ENCODE results near the gene ZNF606. TPM values are rescaled to one million over a fixed set of nuclear protein-coding genes. Genes with fewer than 3 reads are reported as not detected.
A peak's percentile ranks its signal among the peaks of the same experiment; 100 is the strongest.

Gene ZNF606
- total RNA-seq (10 to 100 TPM; 10.9 to 27.1 (median 20.9) TPM), polyA plus RNA-seq (10 to 100 TPM in 1 of 3 donors, 1 to 10 TPM in 2; 5.9 to 13.3 (median 8.8) TPM)
- long read RNA-seq, donor 1, partial matches to known transcripts: 0 of 2 reads
- long read RNA-seq, donor 1, other reads (novel, unspliced or antisense): 0 of 2 reads
- long read RNA-seq, donor 2, partial matches to known transcripts: 0 of 4 reads
- long read RNA-seq, donor 2, other reads (novel, unspliced or antisense): 0 of 4 reads
- long read RNA-seq, donor 3, partial matches to known transcripts: 0 of 2 reads
- long read RNA-seq, donor 3, other reads (novel, unspliced or antisense): 0 of 2 reads
- long read RNA-seq, donor 4, full-length matches to known transcripts: 3 of 4 reads
- long read RNA-seq, donor 4, partial matches to known transcripts: 0 of 4 reads
- long read RNA-seq, donor 4, other reads (novel, unspliced or antisense): 1 of 4 reads
- long read RNA-seq, donor 5, full-length matches to known transcripts: 17 of 24 reads
- long read RNA-seq, donor 5, partial matches to known transcripts: 0 of 24 reads
- long read RNA-seq, donor 5, other reads (novel, unspliced or antisense): 7 of 24 reads
- long read RNA-seq, donor 6, partial matches to known transcripts: 0 of 3 reads
- long read RNA-seq, donor 6, other reads (novel, unspliced or antisense): 1 of 3 reads
- long read RNA-seq, donor 7, partial matches to known transcripts: 0 of 2 reads
- long read RNA-seq, donor 7, other reads (novel, unspliced or antisense): 0 of 2 reads
- long read RNA-seq, donor 8, full-length matches to known transcripts: 5 of 5 reads
- long read RNA-seq, donor 8, partial matches to known transcripts: 0 of 5 reads
- long read RNA-seq, donor 8, other reads (novel, unspliced or antisense): 0 of 5 reads
- long read RNA-seq, donor 9, partial matches to known transcripts: 0 of 4 reads
- long read RNA-seq, donor 9, other reads (novel, unspliced or antisense): 0 of 4 reads
- long read RNA-seq, donor 10, partial matches to known transcripts: 0 of 2 reads
- long read RNA-seq, donor 10, other reads (novel, unspliced or antisense): 0 of 2 reads

DNA sequence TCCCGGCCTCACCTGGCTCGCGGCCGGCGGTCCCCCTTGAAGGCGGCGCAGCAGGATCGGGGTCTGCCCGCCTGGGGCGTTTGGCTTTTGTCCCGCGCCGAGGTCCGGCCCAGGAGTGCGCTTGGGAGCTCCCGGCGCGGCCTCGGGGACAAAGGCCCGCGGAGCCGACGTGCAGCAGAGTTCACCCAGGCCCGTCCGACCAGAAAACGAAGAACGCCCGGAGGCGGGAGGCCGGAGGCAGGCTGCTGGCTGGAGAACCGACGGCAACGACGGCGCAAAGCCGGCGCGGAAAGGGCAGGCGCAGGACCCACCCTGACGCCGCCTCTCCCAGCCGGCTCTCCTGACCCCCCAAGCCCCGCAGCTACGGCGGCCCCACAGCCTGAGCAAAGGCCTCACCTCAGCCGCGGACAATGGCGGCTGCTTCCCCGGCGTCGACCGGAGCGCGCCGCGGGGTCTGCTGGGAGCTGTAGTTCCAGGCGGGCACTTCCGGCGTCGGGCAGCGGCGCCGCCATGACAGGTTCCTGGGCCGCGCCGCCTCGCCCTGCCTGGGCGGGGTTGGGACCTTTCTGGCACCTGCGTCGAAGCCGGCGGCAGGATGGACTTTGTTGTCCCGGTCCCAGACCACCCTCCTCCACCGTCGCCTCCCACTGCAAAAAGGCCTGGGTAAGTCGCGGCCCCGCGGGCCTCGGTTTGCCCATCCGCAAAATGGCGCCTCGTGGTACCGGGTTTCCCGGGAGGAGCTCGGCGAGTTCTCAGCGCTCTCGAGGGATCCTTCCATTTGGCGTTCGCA, at the start of gene ZNF606:
Gene ZNF606, minus strand, starts transcription at position 437 of the 790 bp plus-strand sequence. CDS start 1,501 bp downstream, outside the sequence.
- Histone ChIP-seq H3K4me1 (replicated peaks in 1 of 2) (peaks cover 5 to 13% of the 10 kb centered on the region in 2 donors), H3K27ac (peak within 1 kb of the TSS; percentile 6 to 91 (median 86)), H3K9me3 (replicated peaks in 1 of 3) (peaks cover 0 to 51% (median 0%) of the 10 kb centered on the region in 3 donors), H3K27me3 (no peaks in the 10 kb centered on the region), H3K4me3 (peak within 1 kb of the TSS; percentile 27 to 95 (median 66)), H3K36me3 (replicated peaks in 1 of 2) (peaks cover 0 to 30% of the 10 kb centered on the region in 2 donors)
- intact Hi-C loops (cut with DNase I): no loop called here
- TF ChIP-seq, protein P1, sequence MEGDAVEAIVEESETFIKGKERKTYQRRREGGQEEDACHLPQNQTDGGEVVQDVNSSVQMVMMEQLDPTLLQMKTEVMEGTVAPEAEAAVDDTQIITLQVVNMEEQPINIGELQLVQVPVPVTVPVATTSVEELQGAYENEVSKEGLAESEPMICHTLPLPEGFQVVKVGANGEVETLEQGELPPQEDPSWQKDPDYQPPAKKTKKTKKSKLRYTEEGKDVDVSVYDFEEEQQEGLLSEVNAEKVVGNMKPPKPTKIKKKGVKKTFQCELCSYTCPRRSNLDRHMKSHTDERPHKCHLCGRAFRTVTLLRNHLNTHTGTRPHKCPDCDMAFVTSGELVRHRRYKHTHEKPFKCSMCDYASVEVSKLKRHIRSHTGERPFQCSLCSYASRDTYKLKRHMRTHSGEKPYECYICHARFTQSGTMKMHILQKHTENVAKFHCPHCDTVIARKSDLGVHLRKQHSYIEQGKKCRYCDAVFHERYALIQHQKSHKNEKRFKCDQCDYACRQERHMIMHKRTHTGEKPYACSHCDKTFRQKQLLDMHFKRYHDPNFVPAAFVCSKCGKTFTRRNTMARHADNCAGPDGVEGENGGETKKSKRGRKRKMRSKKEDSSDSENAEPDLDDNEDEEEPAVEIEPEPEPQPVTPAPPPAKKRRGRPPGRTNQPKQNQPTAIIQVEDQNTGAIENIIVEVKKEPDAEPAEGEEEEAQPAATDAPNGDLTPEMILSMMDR (IDR thresholded peaks at IDR 0.05): no peak
- peak; percentile 58 to 60 for TF ChIP-seq POLR2A (IDR thresholded peaks at IDR 0.05)
- DNase-seq: peak; percentile 79 to 88 (median 87)
- WGBS, 4 donors: 1% methylated on average over 29 to 91 of the region's 91 CpGs

DNA sequence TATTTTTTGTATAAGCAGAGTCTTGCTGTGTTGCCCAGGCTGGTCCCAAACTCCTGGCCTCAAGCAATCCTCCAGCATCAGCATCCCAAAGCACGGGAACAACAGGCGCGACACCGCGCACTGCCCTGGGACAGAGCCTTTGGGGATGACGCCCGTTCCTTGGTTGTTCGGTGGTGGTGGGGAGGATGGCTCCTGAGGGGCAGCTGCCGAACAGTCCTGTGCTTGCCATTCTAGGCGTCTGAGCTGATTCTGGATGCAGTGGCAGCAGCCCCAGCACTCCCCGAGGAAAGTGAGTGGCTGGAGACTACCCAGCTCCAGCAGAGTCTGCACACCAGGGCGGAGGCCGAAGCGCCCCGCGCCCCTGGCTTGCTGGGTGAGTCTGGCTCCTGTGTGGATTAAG, 49.6 kb upstream of the ZNF606 start:
- intact Hi-C loops (cut with DNase I): no loop called here
- H3K36me3 ChIP-seq (replicated peaks in 1 of 2): no peaks in the 10 kb centered on the region
- peaks cover 0 to 7% (median 0%) of the 10 kb centered on the region in 3 donors for H3K9me3 ChIP-seq (replicated peaks in 1 of 3)
- no peak for DNase-seq
- H3K27me3 ChIP-seq: no peaks in the 10 kb centered on the region
- WGBS, 4 donors: 96 to 97% (median 97%) methylated on average over 7 to 16 of the region's 16 CpGs
- no peaks in the 10 kb centered on the region for H3K4me1 ChIP-seq (replicated peaks in 1 of 2)
- TF ChIP-seq POLR2A (IDR thresholded peaks at IDR 0.05): no peak
- TF ChIP-seq, protein P1 (IDR thresholded peaks at IDR 0.05): no peak
- no peak overlapping the region for H3K4me3 ChIP-seq
- H3K27ac ChIP-seq: no peak overlapping the region

DNA sequence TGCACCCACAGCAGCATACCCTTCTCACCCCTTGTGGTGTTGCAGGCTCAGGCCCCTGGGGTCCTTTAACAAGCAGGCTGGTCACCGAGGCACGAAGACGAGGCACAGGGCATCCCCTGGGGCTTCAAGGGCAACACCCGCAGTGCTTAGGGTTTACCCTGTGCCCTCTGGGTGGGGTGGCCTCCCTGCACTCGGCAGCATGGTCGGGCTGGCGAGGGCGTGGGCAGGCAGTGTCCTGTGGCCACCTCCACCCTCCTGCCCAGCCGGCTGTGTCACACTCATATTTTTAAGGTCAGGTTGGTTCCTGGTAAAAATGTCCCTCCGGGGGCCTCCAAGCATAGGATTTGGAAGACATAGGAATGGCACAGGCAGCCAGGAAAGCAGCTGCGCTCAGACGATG, 45.1 kb upstream of the ZNF606 start:
- peaks cover 0 to 26% (median 0%) of the 10 kb centered on the region in 3 donors for H3K9me3 ChIP-seq (replicated peaks in 1 of 3)
- 89 to 95% (median 93%) methylated on average over 3 to 12 of the region's 12 CpGs for WGBS, 4 donors
- H3K27me3 ChIP-seq: no peaks in the 10 kb centered on the region
- intact Hi-C loops (cut with DNase I): no loop called here
- H3K4me3 ChIP-seq: no peak overlapping the region
- TF ChIP-seq, protein P1 (IDR thresholded peaks at IDR 0.05): no peak
- no peak for TF ChIP-seq POLR2A (IDR thresholded peaks at IDR 0.05)
- H3K4me1 ChIP-seq (replicated peaks in 1 of 2): no peaks in the 10 kb centered on the region
- no peaks in the 10 kb centered on the region for H3K36me3 ChIP-seq (replicated peaks in 1 of 2)
- no peak overlapping the region for H3K27ac ChIP-seq
- no peak for DNase-seq
